H9 (cell line): ENCODE measurements around the gene SSPN. TPM values are rescaled to one million over a fixed set of nuclear protein-coding genes. Genes with fewer than 3 reads are reported as not detected.

Source experiments
- DNase-seq: peaks from one replicate; pipeline ENCODE4 v3.0.0-alpha.2; 2017
- H2AFZ ChIP-seq: one replicate; pipeline ENCODE4 v1.6.1; 2013; ENCODE audit warnings: mild to moderate bottlenecking, low read length, control low read depth, moderate library complexity
- H2AK5ac ChIP-seq: 2 replicates; pipeline ENCODE4 v1.6.1; 2013; ENCODE audit warnings: low read length, control low read depth, mixed read lengths; ENCODE audit not compliant: insufficient read length
- H2BK120ac ChIP-seq: one replicate; pipeline ENCODE4 v1.6.1; 2013; ENCODE audit warnings: low read depth, mild to moderate bottlenecking, low read length, control low read depth, inconsistent platforms; ENCODE audit not compliant: poor library complexity, severe bottlenecking
- H2BK12ac ChIP-seq: 2 replicates; pipeline ENCODE4 v1.6.1; 2013; ENCODE audit warnings: low read length, control low read depth, mixed read lengths, low read depth; ENCODE audit not compliant: insufficient read length
- H2BK15ac ChIP-seq: 2 replicates; pipeline ENCODE4 v1.6.1; 2013; ENCODE audit warnings: low read depth, low read length, control low read depth
- H2BK20ac ChIP-seq: one replicate; pipeline ENCODE4 v1.6.1; 2013; ENCODE audit warnings: low read depth, mild to moderate bottlenecking, low read length, control low read depth, inconsistent platforms; ENCODE audit not compliant: poor library complexity, severe bottlenecking
- H2BK5ac ChIP-seq: 2 replicates; pipeline ENCODE4 v1.6.1; 2013; ENCODE audit warnings: low read length, control low read depth, mixed read lengths; ENCODE audit not compliant: insufficient read length
- H3K14ac ChIP-seq: 2 replicates; pipeline ENCODE4 v1.6.1; 2013; ENCODE audit warnings: low read length, control low read depth; ENCODE audit not compliant: insufficient read depth
- H3K18ac ChIP-seq: 2 replicates; pipeline ENCODE4 v1.6.1; 2013; ENCODE audit warnings: low read depth, mild to moderate bottlenecking, mixed read lengths, low read length, control low read depth; ENCODE audit not compliant: insufficient read length
- H3K23ac ChIP-seq: 2 replicates; pipeline ENCODE4 v1.6.1; 2013; ENCODE audit warnings: low read length, control low read depth, mixed read lengths, low read depth; ENCODE audit not compliant: insufficient read length
- H3K23me2 ChIP-seq: 2 replicates; pipeline ENCODE4 v1.6.1; 2013; ENCODE audit warnings: low read depth, mild to moderate bottlenecking, mixed read lengths, low read length, control low read depth; ENCODE audit not compliant: insufficient read length, poor library complexity, severe bottlenecking
- H3K27ac ChIP-seq: 2 replicates; pipeline ENCODE4 v1.5.1; 2013; ENCODE audit warnings: low read length, control low read depth, mixed read lengths, low read depth; ENCODE audit not compliant: insufficient read length
- H3K27me3 ChIP-seq: 2 replicates; pipeline ENCODE4 v1.6.1; 2013; ENCODE audit warnings: low read length, control low read depth, inconsistent platforms; ENCODE audit not compliant: insufficient read depth
- H3K4ac ChIP-seq: 2 replicates; pipeline ENCODE4 v1.6.1; 2013; ENCODE audit warnings: low read depth, mild to moderate bottlenecking, control low read depth, inconsistent platforms, low read length, moderate library complexity
- H3K4me1 ChIP-seq: 2 replicates; pipeline ENCODE4 v1.6.1; 2013; ENCODE audit warnings: low read length, control low read depth, inconsistent platforms; ENCODE audit not compliant: insufficient read depth
- H3K4me2 ChIP-seq: 2 replicates; pipeline ENCODE4 v1.6.1; 2013; ENCODE audit warnings: low read length, control low read depth, mixed read lengths; ENCODE audit not compliant: insufficient read length, insufficient read depth
- H3K56ac ChIP-seq: 2 replicates; pipeline ENCODE4 v1.6.1; 2013; ENCODE audit warnings: low read depth, mild to moderate bottlenecking, mixed read lengths, low read length, control low read depth; ENCODE audit not compliant: insufficient read length
- H3K79me1 ChIP-seq: 2 replicates; pipeline ENCODE4 v1.6.1; 2013; ENCODE audit warnings: low read depth, mild to moderate bottlenecking, moderate library complexity, low read length, control low read depth, inconsistent platforms; ENCODE audit not compliant: insufficient read depth, poor library complexity, severe bottlenecking
- H3K79me2 ChIP-seq: 2 replicates; pipeline ENCODE4 v1.6.1; 2013; ENCODE audit warnings: low read length, control low read depth, inconsistent platforms; ENCODE audit not compliant: insufficient read depth
- H3K9ac ChIP-seq: 2 replicates; pipeline ENCODE4 v1.6.1; 2013; ENCODE audit warnings: low read length, control low read depth, mixed read lengths; ENCODE audit not compliant: insufficient read length; ENCODE audit errors: extremely low read depth
- H3K9me3 ChIP-seq: one replicate; pipeline ENCODE4 v1.6.1; 2013; ENCODE audit warnings: low read depth, low read length, inconsistent platforms; ENCODE audit not compliant: control insufficient read depth
- H3T11ph ChIP-seq: one replicate; pipeline ENCODE4 v1.6.1; 2013; ENCODE audit warnings: mild to moderate bottlenecking, low read length, control low read depth, inconsistent platforms
- H4K20me1 ChIP-seq: one replicate; pipeline ENCODE4 v1.6.1; 2013; ENCODE audit not compliant: control insufficient read depth, insufficient read length, insufficient read depth
- H4K5ac ChIP-seq: 2 replicates; pipeline ENCODE4 v1.6.1; 2013; ENCODE audit warnings: low read depth, mild to moderate bottlenecking, mixed read lengths, low read length, control low read depth; ENCODE audit not compliant: insufficient read length
- H4K8ac ChIP-seq: replicated peaks from 2 replicates; pipeline ENCODE4 v1.6.1; 2013; ENCODE audit warnings: low read length, control low read depth, mixed read lengths, low read depth; ENCODE audit not compliant: insufficient read length
- H4K91ac ChIP-seq: 2 replicates; pipeline ENCODE4 v1.6.1; 2013; ENCODE audit warnings: low read depth, mild to moderate bottlenecking, moderate library complexity, mixed read lengths, low read length, control low read depth; ENCODE audit not compliant: insufficient read length
- H3K27ac Mint-ChIP-seq, 3 experiments: 2 replicates in 2 of 3; 3 replicates in 1 of 3; pipeline ENCODE4 v1.8.0; 2020 to 2021; ENCODE audit warnings: mixed read lengths in 3 of 3, mild to moderate bottlenecking in 1 of 3, moderate library complexity in 1 of 3
- H3K27me3 Mint-ChIP-seq: 2 replicates; pipeline ENCODE4 v1.8.0; 2021; ENCODE audit warnings: low read depth, mild to moderate bottlenecking, moderate library complexity, mixed read lengths
- H3K36me3 Mint-ChIP-seq, 3 experiments: 2 replicates in 2 of 3; 3 replicates in 1 of 3; pipeline ENCODE4 v1.8.0; 2020 to 2021; ENCODE audit warnings: low read depth in 3 of 3, mixed read lengths in 3 of 3; ENCODE audit not compliant: insufficient read depth in 1 of 3
- H3K4me1 Mint-ChIP-seq, 2 experiments: 2 replicates each; pipeline ENCODE4 v1.8.0; 2020; ENCODE audit warnings: mixed read lengths in 2 of 2
- H3K4me3 Mint-ChIP-seq, 2 experiments: 2 replicates in 1 of 2; 3 replicates in 1 of 2; pipeline ENCODE4 v1.8.0; 2020 to 2021; ENCODE audit warnings: mild to moderate bottlenecking in 2 of 2, mixed read lengths in 2 of 2, moderate library complexity in 1 of 2
- H3K9me3 Mint-ChIP-seq, 2 experiments: 2 replicates in 1 of 2; 3 replicates in 1 of 2; pipeline ENCODE4 v1.8.0; 2020; ENCODE audit warnings: mild to moderate bottlenecking in 2 of 2, mixed read lengths in 2 of 2, moderate library complexity in 1 of 2
- total RNA-seq: library from RNA; stranded (reverse); gene quantifications from 2 replicates; pipeline ENCODE4 v1.2.1, GENCODE V29; 2021
- TF ChIP-seq, protein P1 (sequence below): fragments of 200-600 bp; sonication (generic); conservative IDR thresholded peaks from 3 replicates; pipeline ENCODE4 v1.8.0; 2021; ENCODE audit warnings: antibody characterized with exemption, mild to moderate bottlenecking

The SSPN gene
- total RNA-seq, 1 experiment from 2014 or later = 0.81 TPM

DNA sequence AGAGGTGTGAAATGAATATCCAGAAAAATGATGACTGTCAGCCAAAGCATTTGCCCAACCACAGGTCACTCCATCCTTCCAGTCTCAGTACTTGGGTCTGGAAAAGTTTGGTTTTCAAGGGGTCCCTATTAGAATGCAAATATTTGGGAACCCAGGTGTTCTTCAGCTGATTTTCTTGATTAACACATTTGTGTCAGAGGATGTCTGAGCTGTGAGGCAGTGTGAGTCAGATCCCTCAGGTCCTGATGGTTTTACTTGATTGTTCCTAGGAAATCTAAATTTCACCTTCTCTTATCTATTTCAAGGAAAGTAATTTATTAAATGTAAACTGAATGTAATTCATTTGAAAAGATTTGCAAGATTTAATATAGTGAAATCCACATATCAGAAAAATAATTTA lies 71.5 kb downstream of the SSPN start:
- H3K27ac ChIP-seq = no peak overlapping the region
- no peaks in the 10 kb centered on the region for H3K27me3 ChIP-seq
- no peaks in the 10 kb centered on the region for H3K79me1 ChIP-seq
- no peaks in the 10 kb centered on the region for H4K20me1 ChIP-seq
- Mint-ChIP-seq H3K36me3 (no peaks in the 10 kb centered on the region), H3K27me3 (no peaks in the 10 kb centered on the region; the same call in 1 of the 2 replicates), H3K27ac (no peak overlapping the region), H3K4me1 (peaks cover 0 to 4% of the 10 kb centered on the region in 2 experiments; a peak in 1 of 4 replicates), H3K9me3 (peaks cover 0 to 2% of the 10 kb centered on the region in 2 experiments; a peak in 2 of 5 replicates), H3K4me3 (no peak overlapping the region)
- H2BK20ac ChIP-seq = no peak overlapping the region
- no peak overlapping the region for H4K5ac ChIP-seq
- no peak overlapping the region for H3T11ph ChIP-seq
- no peak overlapping the region for H3K18ac ChIP-seq
- TF ChIP-seq, protein P1, sequence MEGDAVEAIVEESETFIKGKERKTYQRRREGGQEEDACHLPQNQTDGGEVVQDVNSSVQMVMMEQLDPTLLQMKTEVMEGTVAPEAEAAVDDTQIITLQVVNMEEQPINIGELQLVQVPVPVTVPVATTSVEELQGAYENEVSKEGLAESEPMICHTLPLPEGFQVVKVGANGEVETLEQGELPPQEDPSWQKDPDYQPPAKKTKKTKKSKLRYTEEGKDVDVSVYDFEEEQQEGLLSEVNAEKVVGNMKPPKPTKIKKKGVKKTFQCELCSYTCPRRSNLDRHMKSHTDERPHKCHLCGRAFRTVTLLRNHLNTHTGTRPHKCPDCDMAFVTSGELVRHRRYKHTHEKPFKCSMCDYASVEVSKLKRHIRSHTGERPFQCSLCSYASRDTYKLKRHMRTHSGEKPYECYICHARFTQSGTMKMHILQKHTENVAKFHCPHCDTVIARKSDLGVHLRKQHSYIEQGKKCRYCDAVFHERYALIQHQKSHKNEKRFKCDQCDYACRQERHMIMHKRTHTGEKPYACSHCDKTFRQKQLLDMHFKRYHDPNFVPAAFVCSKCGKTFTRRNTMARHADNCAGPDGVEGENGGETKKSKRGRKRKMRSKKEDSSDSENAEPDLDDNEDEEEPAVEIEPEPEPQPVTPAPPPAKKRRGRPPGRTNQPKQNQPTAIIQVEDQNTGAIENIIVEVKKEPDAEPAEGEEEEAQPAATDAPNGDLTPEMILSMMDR = no peak
- H3K14ac ChIP-seq = no peak overlapping the region
- no peaks in the 10 kb centered on the region for H3K23me2 ChIP-seq
- H3K9me3 ChIP-seq = no peaks in the 10 kb centered on the region
- H4K8ac ChIP-seq = no peak overlapping the region
- H3K9ac ChIP-seq = no peak overlapping the region
- H2BK15ac ChIP-seq = no peak overlapping the region
- H3K4me1 ChIP-seq = no peaks in the 10 kb centered on the region
- DNase-seq = no peak
- H2BK5ac ChIP-seq = no peak overlapping the region
- H2AFZ ChIP-seq = no peak overlapping the region
- no peaks in the 10 kb centered on the region for H3K79me2 ChIP-seq
- no peak overlapping the region for H3K4ac ChIP-seq
- H2AK5ac ChIP-seq = no peak overlapping the region
- no peak overlapping the region for H3K4me2 ChIP-seq
- H3K56ac ChIP-seq = no peak overlapping the region
- no peak overlapping the region for H2BK12ac ChIP-seq
- no peak overlapping the region for H3K23ac ChIP-seq
- no peak overlapping the region for H4K91ac ChIP-seq
- H2BK120ac ChIP-seq = no peak overlapping the region
